GM21825 (cell line): ENCODE measurements around the gene GCNT2.
"Not testable (repeated sequence)": the region's sequence is repeated elsewhere in the genome, so short reads cannot be mapped to it uniquely, and the experiment has no call there.

Experiments used
- ATAC-seq: cut with Tn5 transposase; IDR thresholded peaks from one replicate; pipeline ENCODE4 v1.9.1; 2021; ENCODE audit warnings: mild to moderate bottlenecking, moderate library complexity; ENCODE audit not compliant: unreplicated experiment

The GCNT2 gene

DNA sequence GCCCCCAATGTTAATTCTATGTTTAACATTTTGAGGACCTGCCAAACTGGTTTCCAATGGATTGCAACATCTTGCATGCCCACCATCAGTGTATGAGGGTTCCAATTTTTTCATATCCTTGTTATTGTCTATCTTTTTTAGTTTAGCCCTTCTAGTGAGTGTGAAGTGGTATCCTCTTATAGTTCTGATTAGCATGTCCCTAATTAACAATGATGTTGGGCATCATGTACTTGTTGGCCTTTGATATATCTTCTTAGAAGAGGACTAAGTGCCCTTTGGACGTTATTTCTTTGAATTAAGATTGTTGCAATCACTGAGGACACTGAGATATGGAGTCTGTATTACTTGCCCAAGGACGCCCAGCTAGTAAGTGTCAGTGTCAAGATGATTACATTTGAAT lies 22.3 kb downstream of the GCNT2 start:
- ATAC-seq, result no peak

DNA sequence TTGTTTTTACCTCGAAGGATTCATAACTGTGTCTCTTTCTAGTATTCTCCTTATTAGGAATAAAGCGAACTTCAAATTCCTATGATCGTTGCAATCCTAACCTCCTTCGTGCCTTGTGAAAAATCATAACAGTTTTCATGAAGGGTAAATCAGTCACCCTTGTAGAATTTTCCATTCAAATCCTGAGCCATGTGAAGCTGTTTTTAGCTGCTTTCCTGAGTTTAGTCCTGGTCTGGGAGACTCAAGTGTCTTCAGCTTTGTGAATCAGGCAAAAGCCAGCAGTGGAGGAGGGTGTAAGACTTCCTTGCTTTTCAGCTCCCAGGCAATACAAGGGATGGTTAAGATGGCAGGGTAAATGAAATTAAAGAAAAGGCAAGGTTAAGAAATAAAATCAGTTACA lies 24.3 kb downstream of the GCNT2 start:
- no peak for ATAC-seq

DNA sequence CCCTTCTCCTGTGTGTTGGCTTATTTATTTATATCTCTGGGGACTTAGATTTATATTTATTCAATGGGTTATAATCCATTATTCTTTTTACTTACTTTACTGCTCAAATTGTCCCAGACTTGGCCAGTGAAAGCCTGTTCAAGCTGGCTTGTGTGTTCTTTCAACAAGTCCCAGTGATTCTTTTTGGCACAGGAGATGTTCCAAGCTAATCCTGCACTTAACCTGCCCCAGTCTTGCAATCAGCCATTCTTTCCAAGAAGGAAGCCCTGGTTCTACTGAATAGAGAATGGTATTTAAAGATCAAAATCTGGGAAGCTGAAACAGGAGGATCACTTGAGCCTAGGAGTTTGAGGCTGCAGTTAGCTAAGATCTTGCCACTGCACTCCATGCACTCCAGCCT lies 26.7 kb downstream of the GCNT2 start:
- ATAC-seq, result no peak

DNA sequence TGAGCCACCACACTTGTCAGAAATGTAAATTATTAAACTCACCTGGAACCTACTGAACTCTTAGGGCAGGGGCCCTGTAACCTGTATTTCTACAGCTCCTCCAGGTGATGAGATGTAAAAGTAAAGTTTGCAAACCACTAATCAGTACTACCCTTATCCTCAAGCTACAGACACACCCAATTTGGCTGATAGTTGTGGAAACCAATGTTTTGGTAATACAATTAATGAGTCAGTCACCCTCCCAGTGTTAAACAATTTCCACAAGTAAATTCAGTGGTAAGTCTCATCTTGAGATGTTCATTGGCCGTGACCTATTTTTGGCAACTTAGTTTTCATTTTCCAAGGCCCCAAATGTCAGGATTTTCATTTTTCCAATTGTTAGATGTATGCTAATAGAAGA lies 29.6 kb downstream of the GCNT2 start:
- ATAC-seq, result no peak

DNA sequence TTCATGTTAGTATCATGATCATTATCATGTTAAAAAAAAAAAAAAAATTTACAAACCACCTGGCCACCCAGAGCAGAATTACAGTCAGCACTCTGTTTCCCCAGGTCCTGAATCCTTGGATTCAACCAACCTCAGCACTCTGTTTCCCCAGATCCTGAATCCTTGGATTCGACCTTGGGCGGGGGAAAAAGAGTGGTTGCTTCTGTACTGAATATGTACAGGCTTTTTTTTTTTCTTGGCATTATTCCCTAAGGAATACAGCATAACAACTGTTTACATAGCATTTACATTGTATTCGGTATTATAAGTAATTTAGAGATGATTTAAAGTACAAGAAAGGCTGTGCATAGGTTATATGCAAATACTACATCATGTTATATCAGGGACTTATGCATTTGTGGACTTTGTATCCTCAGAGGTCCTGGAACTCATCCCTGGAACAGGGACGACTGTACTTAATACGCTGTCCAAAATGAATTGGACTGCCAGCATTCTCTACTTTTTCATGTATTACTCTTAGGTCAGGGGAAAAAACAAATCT lies 31.2 kb downstream of the GCNT2 start:
- ATAC-seq, result no peak

DNA sequence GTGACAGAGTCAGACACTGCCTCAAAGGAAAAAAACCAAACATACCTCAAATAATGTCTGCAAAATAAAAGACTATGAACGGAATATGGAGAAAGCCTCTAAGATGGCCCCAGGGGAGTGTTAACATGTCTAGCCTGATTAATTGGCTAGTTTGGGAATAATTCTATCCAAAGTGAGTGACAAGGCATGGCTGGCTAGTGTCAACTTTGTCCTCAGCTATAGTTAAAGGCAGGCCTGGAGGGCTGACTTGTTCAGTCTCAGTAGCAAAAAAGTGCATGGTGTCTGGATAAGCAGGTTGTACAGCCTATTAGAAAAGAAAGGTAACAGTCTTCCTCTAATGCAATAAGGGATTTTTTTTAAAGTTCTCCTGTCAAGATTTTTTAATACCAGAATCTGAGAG lies 32.7 kb downstream of the GCNT2 start:
- ATAC-seq, result no peak

DNA sequence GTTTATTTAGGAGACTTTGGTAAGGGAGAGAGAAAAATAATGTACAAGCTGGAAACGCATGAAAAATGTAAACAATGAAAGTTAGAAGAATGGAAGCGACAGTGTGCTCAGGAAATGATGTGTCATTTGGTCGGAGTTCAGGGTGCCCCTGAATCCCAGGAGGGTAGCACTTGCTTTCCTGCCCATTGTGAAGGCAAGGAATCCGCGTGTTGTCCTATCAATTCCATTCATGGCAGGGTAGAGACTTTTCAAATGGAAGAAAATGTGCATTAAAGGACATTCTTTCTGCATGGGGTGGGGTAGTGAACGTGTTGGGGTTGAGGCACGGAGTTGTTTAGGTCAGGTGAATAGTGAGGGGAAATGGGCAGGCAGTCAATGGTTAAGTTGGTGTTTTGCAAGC lies 33.7 kb downstream of the GCNT2 start:
- ATAC-seq, result no peak

DNA sequence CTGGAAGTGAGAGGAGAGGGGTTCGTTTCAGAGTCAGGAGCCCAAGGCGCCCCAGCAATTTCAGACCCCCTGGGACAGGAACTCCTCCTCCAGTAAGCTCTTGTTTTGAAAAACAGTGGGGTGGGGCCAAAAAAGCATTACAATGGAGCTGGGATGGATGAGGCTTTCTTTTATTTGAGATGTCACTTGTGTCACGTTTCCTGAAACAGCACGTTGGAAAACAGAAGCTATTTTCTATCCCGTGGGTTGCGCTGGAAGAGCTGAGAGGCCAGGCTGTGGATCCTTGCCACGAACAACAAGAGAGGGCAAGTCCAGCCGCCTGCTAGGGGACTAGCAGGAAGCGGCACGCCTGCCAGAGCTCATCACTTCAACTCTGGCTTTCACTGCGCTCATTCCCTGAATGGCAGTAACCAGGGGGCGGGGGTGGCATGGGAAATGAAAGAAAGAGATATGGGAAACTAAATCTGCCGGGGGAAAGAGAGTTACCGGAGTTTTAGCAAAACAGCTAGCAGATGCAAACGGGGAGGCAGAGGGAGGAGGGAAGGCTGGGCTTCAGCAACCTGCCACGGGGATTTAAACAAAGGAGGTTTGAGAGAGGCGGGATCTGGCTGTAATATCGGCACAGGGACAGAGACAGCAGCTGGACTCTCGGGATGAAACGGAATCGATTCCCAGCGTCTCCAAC lies 34.6 kb downstream of the GCNT2 start:
- no peak for ATAC-seq

DNA sequence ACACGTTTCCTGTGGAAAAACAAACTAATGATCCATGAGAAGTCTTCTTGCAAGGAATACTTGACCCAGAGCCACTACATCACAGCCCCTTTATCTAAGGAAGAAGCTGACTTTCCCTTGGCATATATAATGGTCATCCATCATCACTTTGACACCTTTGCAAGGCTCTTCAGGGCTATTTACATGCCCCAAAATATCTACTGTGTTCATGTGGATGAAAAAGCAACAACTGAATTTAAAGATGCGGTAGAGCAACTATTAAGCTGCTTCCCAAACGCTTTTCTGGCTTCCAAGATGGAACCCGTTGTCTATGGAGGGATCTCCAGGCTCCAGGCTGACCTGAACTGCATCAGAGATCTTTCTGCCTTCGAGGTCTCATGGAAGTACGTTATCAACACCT lies 35.4 kb downstream of the GCNT2 start:
- no peak for ATAC-seq

DNA sequence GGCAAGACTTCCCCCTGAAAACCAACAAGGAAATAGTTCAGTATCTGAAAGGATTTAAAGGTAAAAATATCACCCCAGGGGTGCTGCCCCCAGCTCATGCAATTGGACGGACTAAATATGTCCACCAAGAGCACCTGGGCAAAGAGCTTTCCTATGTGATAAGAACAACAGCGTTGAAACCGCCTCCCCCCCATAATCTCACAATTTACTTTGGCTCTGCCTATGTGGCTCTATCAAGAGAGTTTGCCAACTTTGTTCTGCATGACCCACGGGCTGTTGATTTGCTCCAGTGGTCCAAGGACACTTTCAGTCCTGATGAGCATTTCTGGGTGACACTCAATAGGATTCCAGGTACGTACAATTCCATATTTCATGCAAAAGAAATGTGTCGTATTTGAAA lies 35.8 kb downstream of the GCNT2 start:
- ATAC-seq, result no peak

DNA sequence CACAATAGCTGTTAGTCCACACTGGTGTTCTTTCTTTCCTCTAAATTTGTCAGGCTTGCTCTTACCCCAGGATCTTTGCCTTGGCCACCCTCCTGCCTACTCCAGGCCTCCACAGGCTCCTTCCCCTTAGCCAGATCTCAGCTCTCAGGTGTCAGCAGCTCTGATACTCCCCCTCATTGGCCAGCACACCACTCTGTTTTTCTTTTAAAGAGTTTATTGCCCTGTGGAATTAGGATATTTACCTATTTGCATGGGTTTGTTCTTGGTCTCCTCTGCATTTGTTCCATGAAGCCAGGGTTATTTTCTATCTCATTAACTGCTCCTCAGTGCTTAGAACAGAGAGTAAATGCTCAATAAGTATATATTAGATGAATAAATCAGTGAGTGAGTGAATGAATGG lies 36.8 kb downstream of the GCNT2 start:
- no peak for ATAC-seq

DNA sequence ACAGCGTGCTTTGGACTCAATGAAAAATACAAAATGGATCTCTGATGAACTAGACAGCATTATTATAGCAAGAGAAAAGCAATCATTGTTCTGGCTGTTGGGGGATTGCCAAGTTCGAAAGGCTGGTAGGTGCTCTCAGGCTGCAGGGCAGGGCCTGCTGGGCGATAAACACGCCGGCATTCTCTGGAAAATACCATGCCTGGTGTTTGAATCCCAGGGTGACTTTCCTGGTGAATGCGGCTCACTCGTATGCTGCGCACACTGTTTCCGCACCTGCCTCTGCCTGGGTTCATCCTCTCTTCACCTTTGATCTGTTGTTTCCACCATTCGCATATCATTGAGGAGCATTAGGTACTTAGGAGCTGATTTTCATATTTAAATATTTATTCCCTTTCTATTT lies 37.4 kb downstream of the GCNT2 start:
- no peak for ATAC-seq

DNA sequence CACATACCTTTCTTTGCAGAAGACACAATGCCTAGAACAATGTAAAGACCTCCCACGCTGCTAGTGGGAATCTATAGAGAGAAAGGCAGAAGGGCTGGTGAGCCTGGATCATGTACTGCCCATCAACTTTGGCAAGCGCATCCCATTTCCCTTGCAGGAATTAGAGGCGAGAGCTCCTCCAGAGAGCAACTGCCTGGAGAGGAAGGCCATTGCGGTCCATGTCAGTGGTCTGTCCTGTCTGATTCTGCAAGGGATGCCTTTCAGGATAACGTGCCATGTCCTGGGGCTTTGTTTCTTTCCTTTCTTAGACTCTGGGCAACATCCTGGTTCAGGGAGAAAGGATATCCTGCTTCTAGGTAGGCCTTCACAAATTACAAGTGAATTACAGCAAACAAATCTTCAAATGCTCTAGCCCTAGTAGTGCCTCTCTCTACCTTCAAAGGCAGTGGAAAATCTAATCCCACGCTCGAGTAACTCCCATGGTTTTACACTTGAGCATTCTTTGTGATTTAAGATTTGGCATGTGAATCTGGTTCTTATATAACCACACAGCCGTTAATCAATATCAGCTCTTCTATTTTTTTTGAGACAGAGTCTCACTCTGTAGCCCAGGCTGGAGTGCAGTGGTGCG lies 38.5 kb downstream of the GCNT2 start:
- ATAC-seq, result no peak

DNA sequence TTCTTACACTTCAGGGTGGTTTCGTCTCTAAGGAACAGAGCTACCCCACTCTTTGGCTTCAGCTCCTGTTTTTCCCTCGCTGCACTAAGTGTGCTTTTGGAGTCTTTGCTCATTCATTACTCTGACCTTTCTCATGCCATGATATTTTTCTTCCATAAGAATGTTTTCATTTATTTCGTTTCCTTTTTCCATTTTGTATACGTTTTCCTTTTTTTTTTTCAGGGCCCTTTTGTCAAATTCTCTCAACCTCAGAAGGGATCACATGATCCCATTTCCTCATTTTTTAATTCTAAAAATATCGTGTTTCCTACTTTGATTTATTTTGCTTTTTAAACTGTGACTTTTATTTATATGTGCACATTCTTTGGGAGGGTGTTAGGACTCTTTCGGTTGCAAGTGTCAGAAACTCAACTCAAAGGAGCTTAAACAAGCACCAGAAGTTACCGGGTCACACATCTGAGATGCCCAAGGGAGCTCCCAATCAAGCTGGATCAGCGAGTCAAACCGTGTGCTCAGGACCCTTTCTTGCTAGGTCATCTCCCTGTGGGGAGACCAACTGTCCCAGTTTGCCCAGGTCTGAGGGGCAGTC lies 40.6 kb downstream of the GCNT2 start:
- ATAC-seq, result no peak

DNA sequence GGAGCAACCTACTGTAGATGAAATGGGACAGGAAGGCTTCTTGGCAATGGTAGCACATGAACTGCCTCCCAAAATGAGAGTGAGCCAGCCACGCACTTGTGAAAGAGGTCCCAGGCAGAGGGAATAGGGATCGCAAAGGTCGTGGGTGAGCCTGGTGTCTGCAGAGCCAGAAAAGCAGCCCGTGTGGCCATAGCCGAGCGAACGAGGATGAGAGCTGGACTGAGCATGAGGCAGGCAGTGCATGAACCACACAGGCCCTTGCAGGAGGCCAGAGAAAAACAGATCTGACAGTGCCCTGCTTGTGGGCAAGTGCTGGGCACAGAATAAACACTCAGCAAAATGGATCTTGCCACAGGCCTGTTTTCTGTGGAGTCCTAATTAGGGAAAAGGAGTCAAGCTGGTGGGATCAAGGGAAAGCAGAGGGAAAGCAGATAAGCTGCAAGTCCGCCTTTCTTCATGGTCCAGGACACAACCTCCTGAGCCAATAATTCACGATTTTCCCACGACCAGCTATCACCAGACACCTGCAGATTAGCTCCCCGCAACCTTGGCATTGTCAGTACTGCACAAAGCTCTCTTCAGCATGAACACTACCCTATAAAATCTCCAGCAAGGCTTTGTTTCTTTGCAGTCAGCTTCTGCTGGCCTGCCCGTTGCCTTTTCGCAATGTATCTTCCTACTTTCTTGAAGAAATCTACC lies 44.0 kb downstream of the GCNT2 start:
- no peak for ATAC-seq

DNA sequence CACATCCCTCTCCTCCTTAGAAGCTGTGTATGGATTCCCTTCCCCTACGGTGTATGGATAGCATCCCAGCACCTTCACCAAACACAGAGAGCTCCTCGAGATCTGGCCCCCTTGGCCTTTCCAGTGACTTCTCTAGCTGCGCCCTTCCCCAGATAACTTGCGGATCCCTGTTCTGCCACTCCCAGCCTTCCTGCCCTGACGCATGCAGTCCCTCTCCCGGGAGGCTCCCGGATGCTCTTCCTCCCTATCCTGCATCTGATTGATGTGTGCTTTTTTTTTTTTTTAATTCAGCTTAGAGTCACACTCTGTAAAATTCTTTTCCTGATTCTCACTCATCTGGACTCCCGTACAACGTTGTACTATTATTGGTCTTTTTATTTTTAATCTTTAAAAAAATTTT lies 44.8 kb downstream of the GCNT2 start:
- ATAC-seq, result no peak

DNA sequence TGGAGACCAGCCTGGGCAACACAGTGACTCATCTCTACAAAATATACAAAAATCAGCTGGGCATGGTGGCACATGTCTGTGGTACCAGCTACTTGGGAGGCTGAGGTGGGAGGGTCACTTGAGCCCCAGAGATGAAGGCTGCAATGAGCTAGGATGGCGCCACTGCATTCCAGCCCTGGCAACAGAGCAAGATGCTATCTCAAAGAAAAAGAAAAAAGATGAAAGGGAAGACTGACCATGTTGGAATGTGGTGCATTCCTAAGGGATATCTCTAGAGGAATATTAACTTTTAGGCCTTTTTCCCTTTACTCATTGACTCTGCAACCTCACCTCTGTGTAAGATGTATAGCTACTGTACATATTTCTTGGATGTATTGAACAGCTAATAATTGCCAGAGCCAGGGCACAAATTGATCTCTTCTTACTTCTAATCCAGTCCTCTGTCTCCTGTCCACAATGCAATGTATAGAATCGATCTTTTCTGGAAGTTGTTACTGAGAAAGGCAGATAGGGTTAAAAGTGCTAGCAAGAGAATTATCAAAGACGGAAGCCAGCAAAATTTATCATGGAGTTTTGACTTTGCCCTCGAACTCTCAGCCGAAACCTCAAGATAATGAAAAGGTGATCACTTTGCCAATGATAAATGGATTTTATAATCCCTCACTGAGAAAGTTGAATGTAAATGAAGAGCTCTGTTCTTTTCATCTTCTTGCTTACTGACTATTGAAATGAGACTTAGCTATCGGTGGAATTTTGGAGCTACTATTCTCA lies 46.3 kb downstream of the GCNT2 start:
- ATAC-seq, result no peak

DNA sequence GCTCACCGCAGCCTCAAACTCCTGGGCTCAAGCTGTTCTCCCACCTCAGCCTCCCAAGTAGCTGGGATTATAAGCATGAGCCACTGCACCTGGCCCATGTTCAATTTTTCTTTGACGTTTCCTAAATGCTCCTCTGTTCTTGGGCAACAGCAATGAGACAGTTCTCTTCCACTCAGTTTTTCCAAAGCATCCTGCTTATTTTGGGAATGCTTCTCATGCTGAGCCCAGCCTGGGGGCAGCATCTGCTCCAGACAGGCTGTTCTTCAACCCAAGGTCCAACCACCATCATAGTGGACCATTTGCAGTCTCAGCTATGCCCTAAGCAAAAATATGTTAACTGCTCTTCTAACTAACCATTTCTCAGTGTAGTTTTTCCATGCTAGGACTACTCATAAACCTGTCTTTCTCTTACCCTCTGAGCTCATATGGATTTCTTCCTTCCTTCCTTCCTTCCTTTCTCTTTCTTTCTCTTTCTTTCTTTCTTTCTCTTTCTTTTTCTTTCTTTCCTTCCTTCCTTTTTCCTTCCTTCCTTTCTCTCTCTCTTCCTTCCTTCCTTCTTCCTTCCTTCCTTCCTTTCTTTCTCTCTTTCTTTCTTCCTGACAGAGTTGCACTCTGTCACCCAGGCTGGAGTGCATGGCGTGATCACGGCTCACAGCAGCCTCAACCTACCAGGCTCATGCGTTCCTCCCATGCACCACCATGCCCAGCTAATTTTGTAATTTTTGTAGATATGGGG lies 48.4 kb downstream of the GCNT2 start:
- no peak for ATAC-seq

DNA sequence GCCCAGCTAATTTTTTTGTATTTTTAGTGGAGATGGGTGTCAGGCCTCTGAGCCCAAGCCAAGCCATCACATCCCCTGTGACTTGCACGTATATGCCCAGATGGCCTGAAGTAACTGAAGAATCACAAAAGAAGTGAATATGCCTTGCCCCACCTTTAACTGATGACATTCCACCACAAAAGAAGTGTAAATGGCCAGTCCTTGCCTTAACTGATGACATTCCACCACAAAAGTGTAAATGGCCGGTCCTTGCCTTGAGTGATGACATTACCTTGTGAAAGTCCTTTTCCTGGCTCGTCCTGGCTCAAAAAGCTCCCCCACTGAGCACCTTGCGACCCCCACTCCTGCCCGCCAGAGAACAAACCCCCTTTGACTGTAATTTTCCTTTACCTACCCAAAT lies 54.4 kb downstream of the GCNT2 start:
- ATAC-seq, result not testable (repeated sequence)

DNA sequence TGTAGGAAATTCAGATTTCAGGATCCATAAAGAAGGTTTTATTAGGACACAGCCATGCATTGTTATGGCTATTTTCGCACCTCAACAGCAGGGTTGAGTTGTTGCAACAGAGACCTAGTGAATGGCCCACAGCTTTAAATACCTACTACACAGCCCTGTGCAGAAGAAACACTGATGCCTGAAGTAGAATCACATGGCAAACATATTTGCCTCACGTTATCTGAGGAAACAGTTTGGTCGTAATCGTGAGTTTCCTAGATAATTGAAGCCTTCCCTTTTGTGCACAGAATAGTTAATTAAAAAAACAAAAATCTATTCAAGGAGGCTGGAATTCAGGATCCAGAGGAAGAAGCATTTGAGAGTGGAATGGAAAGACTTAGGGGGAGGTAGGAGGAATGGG lies 55.1 kb downstream of the GCNT2 start:
- ATAC-seq, result no peak
